GM21576 (cell line): ENCODE data around the gene PLEKHD1.

ENCODE experiments used
- ATAC-seq: cut with Tn5 transposase; IDR thresholded peaks from one replicate; pipeline ENCODE4 v1.9.1; 2021; ENCODE audit warnings: mild to moderate bottlenecking, moderate library complexity; ENCODE audit not compliant: unreplicated experiment

Gene PLEKHD1

DNA sequence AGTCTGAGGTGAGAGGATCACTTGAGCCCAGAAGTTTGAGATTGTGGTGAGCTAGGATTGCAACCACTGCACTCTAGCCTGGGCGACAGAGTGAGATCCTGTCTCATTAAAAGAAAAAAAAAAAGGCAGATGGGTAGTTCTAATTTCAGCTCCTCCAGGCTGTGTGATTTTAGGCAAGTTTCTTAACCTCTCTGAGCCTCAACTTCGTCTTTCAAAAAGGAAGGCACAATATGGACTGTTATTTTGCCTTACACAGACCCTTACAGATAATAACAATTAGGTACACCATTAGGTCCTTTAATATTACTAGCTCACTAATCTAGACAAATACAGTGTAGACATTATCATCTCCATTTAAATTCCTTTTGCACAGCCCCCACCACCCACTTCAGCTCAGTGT, 94.9 kb downstream of the PLEKHD1 start:
- no peak for ATAC-seq

- ATAC-seq, result no peak
Measured at GRCh38 chr14:69580009-69580577, 95.6 kb downstream of the PLEKHD1 start.
